ENCODE results near the gene ETS1. TPM values are rescaled to one million over a fixed set of nuclear protein-coding genes. Genes with fewer than 3 reads are reported as not detected.

ETS1 gene
- total RNA-seq, 1 experiment from 2014 or later = 29.9 TPM

DNA sequence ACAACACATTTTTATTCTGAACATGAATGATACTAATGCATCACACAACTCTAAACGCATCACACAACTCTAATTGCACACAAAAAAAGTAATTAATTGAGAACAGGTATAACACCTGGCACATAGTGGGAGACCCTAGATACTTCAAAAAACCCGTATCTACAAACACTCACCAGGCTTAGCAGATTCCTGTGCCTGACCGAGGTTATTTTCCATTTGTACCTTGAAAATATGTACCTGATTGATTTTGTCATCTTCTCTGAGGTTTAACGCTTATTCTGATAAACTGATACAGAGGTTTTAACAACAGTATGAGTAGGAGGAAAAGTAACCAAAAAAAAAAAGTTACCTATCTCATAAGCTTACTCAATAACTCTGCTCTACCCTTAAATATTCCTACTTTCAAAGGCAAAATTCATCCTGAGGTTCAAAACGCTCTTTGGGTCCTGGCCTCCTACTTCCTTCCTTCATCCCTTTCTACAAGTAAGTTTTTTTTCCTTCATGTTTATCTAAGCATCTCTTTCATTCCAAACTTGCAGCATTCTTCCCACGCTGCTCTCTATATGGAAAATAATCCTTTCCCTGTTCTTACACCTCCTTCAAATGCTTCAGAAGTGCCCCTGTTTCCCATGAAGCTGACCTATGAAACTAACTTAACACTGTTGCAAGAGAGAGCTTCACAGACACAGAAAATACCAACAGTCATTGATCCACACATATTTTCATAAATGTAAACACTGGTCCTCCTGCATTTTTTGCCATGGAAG lies 73.3 kb downstream of the ETS1 start:
- no peaks in the 10 kb centered on the region for H3K27me3 Mint-ChIP-seq (ENCODE audit: low read depth)
- H3K27ac ChIP-seq (ENCODE audit: insufficient read length, low read depth, low read length) = no peak overlapping the region
- H3T11ph ChIP-seq (ENCODE audit: low read length) = no peak overlapping the region
- H3K36me3 Mint-ChIP-seq (ENCODE audit: insufficient read depth in 1 of 3, low read depth in 3 of 3) = no peaks in the 10 kb centered on the region
- DNase-seq = no peak
- H2BK120ac ChIP-seq (ENCODE audit: low read depth, low read length, poor library complexity, severe bottlenecking) = no peak overlapping the region
- peaks cover 20 to 23% of the 10 kb centered on the region in 2 experiments for H3K4me1 Mint-ChIP-seq
- TF ChIP-seq, protein P1, sequence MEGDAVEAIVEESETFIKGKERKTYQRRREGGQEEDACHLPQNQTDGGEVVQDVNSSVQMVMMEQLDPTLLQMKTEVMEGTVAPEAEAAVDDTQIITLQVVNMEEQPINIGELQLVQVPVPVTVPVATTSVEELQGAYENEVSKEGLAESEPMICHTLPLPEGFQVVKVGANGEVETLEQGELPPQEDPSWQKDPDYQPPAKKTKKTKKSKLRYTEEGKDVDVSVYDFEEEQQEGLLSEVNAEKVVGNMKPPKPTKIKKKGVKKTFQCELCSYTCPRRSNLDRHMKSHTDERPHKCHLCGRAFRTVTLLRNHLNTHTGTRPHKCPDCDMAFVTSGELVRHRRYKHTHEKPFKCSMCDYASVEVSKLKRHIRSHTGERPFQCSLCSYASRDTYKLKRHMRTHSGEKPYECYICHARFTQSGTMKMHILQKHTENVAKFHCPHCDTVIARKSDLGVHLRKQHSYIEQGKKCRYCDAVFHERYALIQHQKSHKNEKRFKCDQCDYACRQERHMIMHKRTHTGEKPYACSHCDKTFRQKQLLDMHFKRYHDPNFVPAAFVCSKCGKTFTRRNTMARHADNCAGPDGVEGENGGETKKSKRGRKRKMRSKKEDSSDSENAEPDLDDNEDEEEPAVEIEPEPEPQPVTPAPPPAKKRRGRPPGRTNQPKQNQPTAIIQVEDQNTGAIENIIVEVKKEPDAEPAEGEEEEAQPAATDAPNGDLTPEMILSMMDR (conservative IDR thresholded peaks at IDR 0.05) = no peak
- no peak overlapping the region for H2BK12ac ChIP-seq (ENCODE audit: insufficient read length, low read depth, low read length)
- H3K27ac Mint-ChIP-seq = no peak overlapping the region
- no peak overlapping the region for H3K23ac ChIP-seq (ENCODE audit: insufficient read length, low read depth, low read length)
- H2BK20ac ChIP-seq (ENCODE audit: low read depth, low read length, poor library complexity, severe bottlenecking) = no peak overlapping the region
- no peak overlapping the region for H3K18ac ChIP-seq (ENCODE audit: insufficient read length, low read depth, low read length)
- H2AK5ac ChIP-seq (ENCODE audit: insufficient read length, low read length) = no peak overlapping the region
- H4K20me1 ChIP-seq (ENCODE audit: control insufficient read depth, insufficient read depth, insufficient read length) = no peaks in the 10 kb centered on the region
- H3K14ac ChIP-seq (ENCODE audit: insufficient read depth, low read length) = no peak overlapping the region
- H4K5ac ChIP-seq (ENCODE audit: insufficient read length, low read depth, low read length) = no peak overlapping the region
- H3K56ac ChIP-seq (ENCODE audit: insufficient read length, low read depth, low read length) = no peak overlapping the region
- peaks cover 4% of the 10 kb centered on the region for H3K79me1 ChIP-seq (ENCODE audit: insufficient read depth, low read depth, low read length, poor library complexity, severe bottlenecking)
- H3K9ac ChIP-seq (ENCODE audit: extremely low read depth, insufficient read length, low read length) = no peak overlapping the region
- no peak overlapping the region for H2BK15ac ChIP-seq (ENCODE audit: low read depth, low read length)
- H3K4me2 ChIP-seq (ENCODE audit: insufficient read depth, insufficient read length, low read length) = no peak overlapping the region
- no peaks in the 10 kb centered on the region for H3K9me3 Mint-ChIP-seq
- no peaks in the 10 kb centered on the region for H3K23me2 ChIP-seq (ENCODE audit: insufficient read length, low read depth, low read length, poor library complexity, severe bottlenecking)
- H4K8ac ChIP-seq (replicated peaks; ENCODE audit: insufficient read length, low read depth, low read length) = no peak overlapping the region
- H3K79me2 ChIP-seq (ENCODE audit: insufficient read depth, low read length) = peaks cover 2% of the 10 kb centered on the region; the same call in 1 of the 2 replicates
- no peak overlapping the region for H2AFZ ChIP-seq (ENCODE audit: low read length)
- peaks cover 6% of the 10 kb centered on the region; the same call in 1 of the 2 replicates for H3K4me1 ChIP-seq (ENCODE audit: insufficient read depth, low read length)
- no peaks in the 10 kb centered on the region for H3K9me3 ChIP-seq (ENCODE audit: control insufficient read depth, low read depth, low read length)
- no peak overlapping the region for H3K4me3 Mint-ChIP-seq
- WGBS (ENCODE audit: extremely low coverage, insufficient read length, low lambda C conversion rate) = no CpG with 5 or more reads among the region's 6 CpGs
- no peak overlapping the region for H2BK5ac ChIP-seq (ENCODE audit: insufficient read length, low read length)
- no peak overlapping the region for H3K4ac ChIP-seq (ENCODE audit: low read depth, low read length)
- no peak overlapping the region for H4K91ac ChIP-seq (ENCODE audit: insufficient read length, low read depth, low read length)
- no peaks in the 10 kb centered on the region for H3K27me3 ChIP-seq (ENCODE audit: insufficient read depth, low read length)

Measured in H9 (cell line).